ENCODE measurements around the gene CTPS1. TPM values are rescaled to one million over a fixed set of nuclear protein-coding genes. Genes with fewer than 3 reads are reported as not detected.

Gene CTPS1
- total RNA-seq, 1 experiment from 2014 or later = 73.4 TPM

Other genes starting within 250 kb of the CTPS1 start
- gene KCNQ4, start 195.9 kb upstream of the CTPS1 start, total RNA-seq (2021) = 3.3 to 4.0 TPM (median 3.6 TPM) in 3 replicates
- 22.3 to 24.6 TPM (median 23.9 TPM) in 3 replicates for gene CITED4, start 117.3 kb upstream of the CTPS1 start, total RNA-seq (2021)
- gene SLFNL1, start 42.0 kb downstream of the CTPS1 start, total RNA-seq (2021) = 0.05 TPM in 1 of 3 replicates, not detected in the others